Measurements from ENCODE around the gene CFAP119. TPM values are rescaled to one million over a fixed set of nuclear protein-coding genes. Genes with fewer than 3 reads are reported as not detected.
A peak's percentile ranks its signal among the peaks of the same experiment; 100 is the strongest.

The CFAP119 gene
- total and polyA plus RNA-seq, 2 experiments from 2014 or later = 2.2 to 5.2 TPM

- TF ChIP-seq ETS1 (IDR thresholded peaks at IDR 0.05) = peak; percentile 64; the same call in 1 of the 2 replicates
- peak; percentile 65 for TF ChIP-seq CREB1 (CRISPR knock-in tag; IDR thresholded peaks at IDR 0.05; ENCODE audit: low read depth)
- TF ChIP-seq POLR2AphosphoS5 (IDR thresholded peaks at IDR 0.05; ENCODE audit: low read depth) = peak; percentile 77
- TF ChIP-seq, protein P1, sequence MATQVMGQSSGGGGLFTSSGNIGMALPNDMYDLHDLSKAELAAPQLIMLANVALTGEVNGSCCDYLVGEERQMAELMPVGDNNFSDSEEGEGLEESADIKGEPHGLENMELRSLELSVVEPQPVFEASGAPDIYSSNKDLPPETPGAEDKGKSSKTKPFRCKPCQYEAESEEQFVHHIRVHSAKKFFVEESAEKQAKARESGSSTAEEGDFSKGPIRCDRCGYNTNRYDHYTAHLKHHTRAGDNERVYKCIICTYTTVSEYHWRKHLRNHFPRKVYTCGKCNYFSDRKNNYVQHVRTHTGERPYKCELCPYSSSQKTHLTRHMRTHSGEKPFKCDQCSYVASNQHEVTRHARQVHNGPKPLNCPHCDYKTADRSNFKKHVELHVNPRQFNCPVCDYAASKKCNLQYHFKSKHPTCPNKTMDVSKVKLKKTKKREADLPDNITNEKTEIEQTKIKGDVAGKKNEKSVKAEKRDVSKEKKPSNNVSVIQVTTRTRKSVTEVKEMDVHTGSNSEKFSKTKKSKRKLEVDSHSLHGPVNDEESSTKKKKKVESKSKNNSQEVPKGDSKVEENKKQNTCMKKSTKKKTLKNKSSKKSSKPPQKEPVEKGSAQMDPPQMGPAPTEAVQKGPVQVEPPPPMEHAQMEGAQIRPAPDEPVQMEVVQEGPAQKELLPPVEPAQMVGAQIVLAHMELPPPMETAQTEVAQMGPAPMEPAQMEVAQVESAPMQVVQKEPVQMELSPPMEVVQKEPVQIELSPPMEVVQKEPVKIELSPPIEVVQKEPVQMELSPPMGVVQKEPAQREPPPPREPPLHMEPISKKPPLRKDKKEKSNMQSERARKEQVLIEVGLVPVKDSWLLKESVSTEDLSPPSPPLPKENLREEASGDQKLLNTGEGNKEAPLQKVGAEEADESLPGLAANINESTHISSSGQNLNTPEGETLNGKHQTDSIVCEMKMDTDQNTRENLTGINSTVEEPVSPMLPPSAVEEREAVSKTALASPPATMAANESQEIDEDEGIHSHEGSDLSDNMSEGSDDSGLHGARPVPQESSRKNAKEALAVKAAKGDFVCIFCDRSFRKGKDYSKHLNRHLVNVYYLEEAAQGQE (IDR thresholded peaks at IDR 0.05; ENCODE audit: unreplicated experiment) = no peak
- Mint-ChIP-seq H3K27me3 (ENCODE audit: insufficient read depth, low read depth, poor library complexity) (peaks cover 6% of the 10 kb centered on the region), H3K36me3 (ENCODE audit: low read depth) (peaks cover 13% of the 10 kb centered on the region), H3K9me3 (no peaks in the 10 kb centered on the region), H3K27ac (peak within 1 kb of the TSS; percentile 90), H3K4me1 (peaks cover 19% of the 10 kb centered on the region), H3K4me3 (peak within 1 kb of the TSS; percentile 88)
- Histone ChIP-seq H3K4me2 (peak within 1 kb of the TSS; percentile 99), H3K4me3 (peak within 1 kb of the TSS; percentile 95), H3K4me1 (ENCODE audit: insufficient read depth) (peaks cover 3% of the 10 kb centered on the region; the same call in 1 of the 2 replicates), H2AFZ (peak within 1 kb of the TSS; percentile 100), H3K27me3 (ENCODE audit: insufficient read depth) (no peaks in the 10 kb centered on the region), H4K20me1 (replicated peaks; ENCODE audit: insufficient read depth) (no peaks in the 10 kb centered on the region; the same call in 1 of the 2 replicates), H3K36me3 (ENCODE audit: insufficient read depth) (peaks cover 3% of the 10 kb centered on the region; the same call in 1 of the 2 replicates), H3K79me2 (replicated peaks; ENCODE audit: insufficient read depth) (peaks cover 17% of the 10 kb centered on the region), H3K27ac (ENCODE audit: low read depth) (peak within 1 kb of the TSS; percentile 69; the same call in 1 of the 2 replicates), H3F3A (replicated peaks; ENCODE audit: low read depth) (0 out of 2 replicates have a peak, but pooled peaks cover 6% of the 10 kb centered on the region), H3K9me2 (ENCODE audit: insufficient read depth) (no peaks in the 10 kb centered on the region)
- DNase-seq (ENCODE audit: low spot score) (peak; percentile 95), ATAC-seq (peak; percentile 88)
Observed at GRCh38 chr16:30786936-30787612, 25.2 kb upstream of the CFAP119 start, which contains the start of gene ZNF629. TSS of gene ZNF629 (minus strand) at chr16:30787205. CDS start at chr16:30784482, 2,723 bp downstream.

DNA sequence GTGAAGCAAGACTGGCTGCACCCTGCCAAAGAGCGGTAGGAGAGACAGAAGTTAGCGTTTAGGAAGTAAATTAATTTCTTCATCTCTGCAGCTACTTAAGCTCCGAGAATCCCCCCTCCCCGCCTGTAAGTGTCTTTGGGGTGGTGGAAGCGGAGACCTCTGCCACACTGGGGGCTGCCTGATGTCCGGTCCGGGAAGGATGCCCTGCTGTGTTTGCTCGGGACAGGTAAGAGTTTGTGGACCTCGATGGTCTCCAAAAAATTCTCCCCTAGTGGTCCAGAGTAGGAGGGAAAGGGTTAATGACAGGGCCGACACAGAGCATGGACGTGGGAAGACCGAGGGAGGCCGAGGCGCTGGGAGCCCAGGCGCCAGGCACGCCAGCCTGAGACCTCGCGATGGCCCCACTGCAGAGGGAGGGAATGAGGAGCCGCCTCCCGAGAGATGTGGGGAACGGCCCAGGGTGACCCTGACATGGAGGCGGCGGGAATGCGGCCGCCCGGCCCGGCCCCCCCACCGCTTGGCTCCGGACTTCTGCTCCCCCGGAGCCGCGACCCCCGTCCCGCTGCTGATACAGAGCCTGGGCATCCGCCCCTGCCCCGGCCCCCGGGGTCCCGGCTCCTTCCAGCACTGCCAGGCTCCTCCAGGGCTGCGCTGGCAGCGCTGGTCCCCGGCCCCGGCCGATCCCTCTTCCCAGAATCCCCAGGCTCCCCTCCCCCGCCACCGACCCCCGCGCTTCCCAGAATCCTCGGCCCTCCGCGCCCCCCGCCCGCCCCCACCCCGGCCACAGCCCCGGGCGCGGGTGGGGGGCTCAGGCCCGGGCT lies 24.5 kb upstream of the CFAP119 start:
- Mint-ChIP-seq H3K27me3 (ENCODE audit: insufficient read depth, low read depth, poor library complexity) (peaks cover 6% of the 10 kb centered on the region), H3K4me3 (peak overlapping the region; percentile 88), H3K27ac (no peak overlapping the region), H3K36me3 (ENCODE audit: low read depth) (peaks cover 21% of the 10 kb centered on the region), H3K4me1 (peaks cover 19% of the 10 kb centered on the region), H3K9me3 (no peaks in the 10 kb centered on the region)
- Histone ChIP-seq H3F3A (replicated peaks; ENCODE audit: low read depth) (0 out of 2 replicates have a peak, but pooled peaks cover 7% of the 10 kb centered on the region), H3K27me3 (ENCODE audit: insufficient read depth) (no peaks in the 10 kb centered on the region), H3K36me3 (ENCODE audit: insufficient read depth) (peaks cover 3% of the 10 kb centered on the region; the same call in 1 of the 2 replicates), H4K20me1 (replicated peaks; ENCODE audit: insufficient read depth) (peaks cover 2% of the 10 kb centered on the region; the same call in 1 of the 2 replicates), H3K79me2 (replicated peaks; ENCODE audit: insufficient read depth) (peaks cover 17% of the 10 kb centered on the region), H3K4me2 (peak overlapping the region; percentile 99), H3K27ac (ENCODE audit: low read depth) (no peak overlapping the region), H3K9me2 (ENCODE audit: insufficient read depth) (no peaks in the 10 kb centered on the region), H3K4me3 (peak overlapping the region; percentile 95), H3K4me1 (ENCODE audit: insufficient read depth) (peaks cover 3% of the 10 kb centered on the region; the same call in 1 of the 2 replicates), H2AFZ (no peak overlapping the region)
- ATAC-seq (peak; percentile 70), DNase-seq (ENCODE audit: low spot score) (peak; percentile 72)
- no peak for TF ChIP-seq EZH2 (IDR thresholded peaks at IDR 0.05; ENCODE audit: low read depth, unreplicated experiment)
- no peak for TF ChIP-seq ZNF331 (CRISPR knock-in tag; IDR thresholded peaks at IDR 0.05; ENCODE audit: low read depth)
- no peak for TF ChIP-seq EZH2phosphoT487 (IDR thresholded peaks at IDR 0.05; ENCODE audit: unreplicated experiment)
- TF ChIP-seq STAT1 (IDR thresholded peaks at IDR 0.05; ENCODE audit: unreplicated experiment) = no peak
- TF ChIP-seq NANOG (IDR thresholded peaks at IDR 0.05; ENCODE audit: borderline replicate concordance) = no peak

Data from GM23338 (cell line).